K562 (cell line): ENCODE results near the gene PAQR6. TPM values are rescaled to one million over a fixed set of nuclear protein-coding genes. Genes with fewer than 3 reads are reported as not detected.

Experiments
- CHCHD3 ChIP-seq: fragments of 250-450 bp; sonication (Bioruptor Pico); IDR thresholded peaks from 2 replicates; pipeline ENCODE4 v2.1.2; 2022; ENCODE audit warnings: mild to moderate bottlenecking
- ETS1 ChIP-seq: conservative IDR thresholded peaks from 2 replicates; pipeline ENCODE4 v1.6.1; 2011; ENCODE audit warnings: low read depth, mild to moderate bottlenecking, low read length; ENCODE audit not compliant: control insufficient read depth
- FOXA1 ChIP-seq: fragments of 450-650 bp; IDR thresholded peaks from 2 replicates; pipeline ENCODE4 v1.6.1; 2016; ENCODE audit warnings: mild to moderate bottlenecking, borderline replicate concordance
- GATAD2A ChIP-seq: fragments of 450-650 bp; IDR thresholded peaks from 2 replicates; pipeline ENCODE4 v1.6.1; 2017
- HES1 ChIP-seq: fragments of 450-650 bp; IDR thresholded peaks from 2 replicates; pipeline ENCODE4 v1.6.1; 2016; ENCODE audit warnings: low read depth, mild to moderate bottlenecking, moderate library complexity
- KLF10 ChIP-seq: fragments of 250-450 bp; sonication (Bioruptor Pico); IDR thresholded peaks from 2 replicates; pipeline ENCODE4 v1.6.1; 2021; ENCODE audit warnings: matching md5 sums
- PPARD ChIP-seq: fragments of 250-450 bp; sonication (Bioruptor Pico); IDR thresholded peaks from 2 replicates; pipeline ENCODE4 v1.8.0; 2022; ENCODE audit warnings: inconsistent platforms, mild to moderate bottlenecking, moderate library complexity
- RREB1 ChIP-seq: fragments of 250-450 bp; sonication (Bioruptor Pico); IDR thresholded peaks from 2 replicates; pipeline ENCODE4 v1.4.0; 2020
- TEAD2 ChIP-seq: fragments of 450-650 bp; IDR thresholded peaks from 2 replicates; pipeline ENCODE4 v1.6.1; 2016; ENCODE audit warnings: missing genetic modification characterization, control low read depth, missing compliant biosample characterization
- ZBTB2 ChIP-seq: fragments of 450-650 bp; IDR thresholded peaks from 2 replicates; pipeline ENCODE4 v1.6.1; 2016; ENCODE audit warnings: antibody characterized with exemption
- ZBTB26 ChIP-seq: fragments of 450-650 bp; formaldehyde crosslinking; IDR thresholded peaks from 2 replicates; pipeline ENCODE4 v1.4.0; 2022; ENCODE audit warnings: missing genetic modification characterization
- ZNF212 ChIP-seq: fragments of 450-650 bp; formaldehyde crosslinking; IDR thresholded peaks from 2 replicates; pipeline ENCODE4 v1.4.0; 2020; ENCODE audit warnings: mild to moderate bottlenecking
- ZNF511 ChIP-seq: sonication (generic); formaldehyde crosslinking; IDR thresholded peaks from 2 replicates; pipeline ENCODE4 v1.8.0; 2022; ENCODE audit warnings: mild to moderate bottlenecking, missing genetic modification reagents
- ZNF551 ChIP-seq: fragments of 250-450 bp; sonication (Bioruptor Pico); IDR thresholded peaks from 2 replicates; pipeline ENCODE4 v1.5.0; 2021; ENCODE audit warnings: mild to moderate bottlenecking, moderate library complexity
- ZNF655 ChIP-seq: fragments of 250-450 bp; sonication (Bioruptor Pico); IDR thresholded peaks from 2 replicates; pipeline ENCODE4 v1.5.0; 2021
- polyA plus RNA-seq, 8 experiments: library from polyadenylated mRNA; depleted of rRNA in 4 of 8; stranded (reverse) in 5 of 8; unstranded in 3 of 8; fragments of >200 nt; fragmentation: Nextera tagmentation in 2 of 8; fragmentation: Illumina TruSeq in 1 of 8; extraction: Ambion mirVana in 2 of 8; extraction: Trizol in 1 of 8; gene quantifications; 2 replicates each; pipeline versions ENCODE4 v1.2.1 to v1.2.3, GENCODE V29; 2011 to 2014; ENCODE audit warnings: inconsistent platforms in 1 of 8, missing spikeins in 1 of 8
- total RNA-seq, 7 experiments: library from RNA; depleted of rRNA in 6 of 7; stranded (reverse); fragments of >200 nt in 6 of 7; fragmentation: Illumina TruSeq in 2 of 7; extraction: Trizol in 2 of 7; gene quantifications; 2 replicates each; pipeline versions ENCODE4 v1.2.1 to v1.2.3, GENCODE V29; 2011 to 2021; ENCODE audit warnings: low replicate concordance in 1 of 7

Gene PAQR6
- total and polyA plus RNA-seq, 9 of the 15 experiments (the other 6 are each of a cell fraction or from before 2014, with no cell fraction given), result 0.07 to 1.8 (median 0.62) TPM

GRCh38 chr1:156212833-156213643 lies 34.8 kb downstream of the PAQR6 start, which contains the start of gene PMF1 (continued):
- TF ChIP-seq HES1, result 0 out of 2 replicates have a peak, but pooled peaks have one; percentile 32
- TF ChIP-seq PPARD, result no peak
- no peak for TF ChIP-seq TEAD2 (tag)
- peak; percentile 7; the same call in 1 of the 2 replicates for TF ChIP-seq ZBTB26
- TF ChIP-seq FOXA1, result no peak
- no peak for TF ChIP-seq ZNF212
- no peak for TF ChIP-seq ZNF551
- TF ChIP-seq GATAD2A, result no peak
- TF ChIP-seq ZBTB2, result no peak
- TF ChIP-seq ZNF655 (CRISPR knock-in tag), result no peak
- TF ChIP-seq ZNF511 (CRISPR knock-in tag), result peak; percentile 79; the same call in 1 of the 2 replicates
- TF ChIP-seq RREB1 (CRISPR knock-in tag), result no peak
- TF ChIP-seq KLF10 (CRISPR knock-in tag), result no peak
- TF ChIP-seq ETS1, result peak; percentile 69; the same call in 1 of the 2 replicates
- TF ChIP-seq CHCHD3 (CRISPR knock-in tag), result no peak
